ENCODE results near the gene MARCOL. TPM values are rescaled to one million over a fixed set of nuclear protein-coding genes. Genes with fewer than 3 reads are reported as not detected.
"Not testable (repeated sequence)": the region's sequence is repeated elsewhere in the genome, so short reads cannot be mapped to it uniquely, and the experiment has no call there.

The MARCOL gene
- total RNA-seq, 1 experiment from 2014 or later: not detected

- H3K27ac ChIP-seq: no peak overlapping the region
- no peaks in the 10 kb centered on the region for H3K36me3 ChIP-seq
- no peak for DNase-seq
- H3K4me3 ChIP-seq: no peak overlapping the region
- no peaks in the 10 kb centered on the region for H3K4me1 ChIP-seq
- no peaks in the 10 kb centered on the region for H3K27me3 ChIP-seq
- H3K9me3 ChIP-seq (replicated peaks): no peaks in the 10 kb centered on the region
Measured at GRCh38 chr5:148229840-148230239, 8.5 kb upstream of the MARCOL start.

GRCh38 chr5:148230240-148230639 is 8.1 kb upstream of the MARCOL start:
- no peak overlapping the region for H3K27ac ChIP-seq
- H3K4me3 ChIP-seq: 0 out of 2 replicates have a peak overlapping the region, but pooled peaks have one; percentile 4
- no peaks in the 10 kb centered on the region for H3K27me3 ChIP-seq
- H3K36me3 ChIP-seq: no peaks in the 10 kb centered on the region
- no peak for DNase-seq
- H3K9me3 ChIP-seq (replicated peaks): no peaks in the 10 kb centered on the region
- no peaks in the 10 kb centered on the region for H3K4me1 ChIP-seq

- DNase-seq: no peak
- Histone ChIP-seq H3K36me3 (no peaks in the 10 kb centered on the region), H3K27ac (no peak overlapping the region), H3K4me1 (no peaks in the 10 kb centered on the region), H3K27me3 (peaks cover 10% of the 10 kb centered on the region; the same call in 1 of the 2 replicates), H3K9me3 (replicated peaks) (no peaks in the 10 kb centered on the region), H3K4me3 (no peak overlapping the region)
Measured at GRCh38 chr5:148237785-148238417, 424 bp upstream of the MARCOL start.

GRCh38 chr5:148248894-148249293 is 10.6 kb downstream of the MARCOL start:
- Histone ChIP-seq H3K4me3 (no peak overlapping the region), H3K9me3 (replicated peaks) (no peaks in the 10 kb centered on the region), H3K4me1 (no peaks in the 10 kb centered on the region), H3K36me3 (no peaks in the 10 kb centered on the region), H3K27me3 (no peaks in the 10 kb centered on the region), H3K27ac (no peak overlapping the region)
- DNase-seq: no peak

GRCh38 chr5:148255456-148255855 is 17.1 kb downstream of the MARCOL start:
- no peaks in the 10 kb centered on the region for H3K9me3 ChIP-seq (replicated peaks)
- no peak overlapping the region for H3K4me3 ChIP-seq
- H3K27ac ChIP-seq: no peak overlapping the region
- DNase-seq: no peak
- H3K36me3 ChIP-seq: no peaks in the 10 kb centered on the region
- no peaks in the 10 kb centered on the region for H3K4me1 ChIP-seq
- no peaks in the 10 kb centered on the region for H3K27me3 ChIP-seq

GRCh38 chr5:148259288-148259687 is 21.0 kb downstream of the MARCOL start:
- H3K27ac ChIP-seq: no peak overlapping the region
- H3K36me3 ChIP-seq: no peaks in the 10 kb centered on the region
- no peak for DNase-seq
- H3K9me3 ChIP-seq (replicated peaks): no peaks in the 10 kb centered on the region
- H3K27me3 ChIP-seq: no peaks in the 10 kb centered on the region
- H3K4me3 ChIP-seq: no peak overlapping the region
- no peaks in the 10 kb centered on the region for H3K4me1 ChIP-seq

- Histone ChIP-seq H3K27ac (no peak overlapping the region), H3K36me3 (no peaks in the 10 kb centered on the region), H3K9me3 (replicated peaks) (no peaks in the 10 kb centered on the region), H3K4me3 (no peak overlapping the region), H3K4me1 (no peaks in the 10 kb centered on the region), H3K27me3 (no peaks in the 10 kb centered on the region)
- no peak for DNase-seq
Measured at GRCh38 chr5:148261221-148261620, 22.9 kb downstream of the MARCOL start.

- H3K4me3 ChIP-seq: no peak overlapping the region
- H3K4me1 ChIP-seq: no peaks in the 10 kb centered on the region
- no peaks in the 10 kb centered on the region for H3K36me3 ChIP-seq
- no peaks in the 10 kb centered on the region for H3K9me3 ChIP-seq (replicated peaks)
- H3K27ac ChIP-seq: no peak overlapping the region
- H3K27me3 ChIP-seq: no peaks in the 10 kb centered on the region
- DNase-seq: no peak
Measured at GRCh38 chr5:148267962-148268361, 29.6 kb downstream of the MARCOL start.

- no peaks in the 10 kb centered on the region for H3K9me3 ChIP-seq (replicated peaks)
- no peak within 1 kb of the TSS for H3K4me3 ChIP-seq
- no peak within 1 kb of the TSS for H3K27ac ChIP-seq
- H3K27me3 ChIP-seq: no peaks in the 10 kb centered on the region
- H3K36me3 ChIP-seq: no peaks in the 10 kb centered on the region
- peak in 1 of 2 experiments; percentile 6 for DNase-seq
- H3K4me1 ChIP-seq: no peaks in the 10 kb centered on the region
Measured at GRCh38 chr5:148268566-148268965, 30.2 kb downstream of the MARCOL start, which contains the start of gene SPINK13. Gene SPINK13 (plus strand): TSS chr5:148268794. CDS start chr5:148270073, 1,279 bp downstream.

- not testable (repeated sequence) for H3K4me3 ChIP-seq, H3K27me3 ChIP-seq
Measured at GRCh38 chr5:148275129-148275528, 36.8 kb downstream of the MARCOL start.

GRCh38 chr5:148280893-148281292 is 42.6 kb downstream of the MARCOL start:
- H3K4me1 ChIP-seq; H3K27ac ChIP-seq; H3K4me3 ChIP-seq; H3K27me3 ChIP-seq; DNase-seq; H3K9me3 ChIP-seq (replicated peaks); H3K36me3 ChIP-seq: not testable (repeated sequence)

More at GRCh38 chr5:148275129-148275528, 36.8 kb downstream of the MARCOL start:
- not testable (repeated sequence) for DNase-seq; H3K27ac ChIP-seq; H3K9me3 ChIP-seq (replicated peaks); H3K4me1 ChIP-seq; H3K36me3 ChIP-seq

- H3K4me3 ChIP-seq; H3K9me3 ChIP-seq (replicated peaks); H3K4me1 ChIP-seq; H3K36me3 ChIP-seq; H3K27ac ChIP-seq; DNase-seq; H3K27me3 ChIP-seq: not testable (repeated sequence)
Measured at GRCh38 chr5:148281336-148281735, 43.0 kb downstream of the MARCOL start.

GRCh38 chr5:148290271-148291195 is 52.2 kb downstream of the MARCOL start:
- peak in 1 of 2 experiments; percentile 21 for DNase-seq
- no peaks in the 10 kb centered on the region for H3K4me1 ChIP-seq
- H3K27ac ChIP-seq: no peak overlapping the region
- H3K9me3 ChIP-seq (replicated peaks): no peaks in the 10 kb centered on the region
- H3K4me3 ChIP-seq: no peak overlapping the region
- no peaks in the 10 kb centered on the region for H3K27me3 ChIP-seq
- no peaks in the 10 kb centered on the region for H3K36me3 ChIP-seq
